D721Med (cell line): ENCODE data around the gene HSPA4L.
A peak's percentile ranks its signal among the peaks of the same experiment; 100 is the strongest.

ENCODE experiments used
- DNase-seq: peaks from one replicate; pipeline ENCODE4 v3.0.0; 2011; ENCODE audit warnings: low spot score; ENCODE audit not compliant: insufficient read length
- FAIRE-seq: peaks from 2 replicates; lab custom pipeline; 2011; peaks lifted over from hg19 to GRCh38; lab: Jason Lieb, UNC
- CTCF ChIP-seq: IDR thresholded peaks from 2 replicates; pipeline ENCODE4 v1.5.1; 2012; ENCODE audit warnings: mild to moderate bottlenecking, control low read depth; ENCODE audit not compliant: insufficient read depth; ENCODE audit errors: missing control alignments

Gene HSPA4L

GRCh38 chr4:127809173-127809800 lies 27.2 kb downstream of the HSPA4L start:
- FAIRE-seq (no peak), DNase-seq (no peak)
- TF ChIP-seq CTCF: no peak

GRCh38 chr4:127810551-127810950 lies 28.4 kb downstream of the HSPA4L start:
- DNase-seq (no peak), FAIRE-seq (no peak)
- no peak for TF ChIP-seq CTCF

- FAIRE-seq (no peak), DNase-seq (no peak)
- TF ChIP-seq CTCF: no peak
Measured at GRCh38 chr4:127822430-127822829, 40.3 kb downstream of the HSPA4L start.

GRCh38 chr4:127828121-127828520 lies 46.0 kb downstream of the HSPA4L start:
- TF ChIP-seq CTCF: no peak
- DNase-seq (no peak), FAIRE-seq (peak; percentile 35)

- FAIRE-seq: no peak
Measured at GRCh38 chr4:127829014-127829413, 46.9 kb downstream of the HSPA4L start.

GRCh38 chr4:127832585-127832984 lies 50.5 kb downstream of the HSPA4L start:
- no peak for TF ChIP-seq CTCF
- DNase-seq (no peak), FAIRE-seq (no peak)

More at GRCh38 chr4:127829014-127829413, 46.9 kb downstream of the HSPA4L start:
- TF ChIP-seq CTCF: no peak
- DNase-seq: no peak
